NCI-H1436 (cell line): Measurements from ENCODE around the gene FNDC3B.

Experiments used
- DNase-seq: peaks from one replicate; lab custom pipeline; 2025; lab: John Stamatoyannopoulos, UW

Gene FNDC3B

DNA sequence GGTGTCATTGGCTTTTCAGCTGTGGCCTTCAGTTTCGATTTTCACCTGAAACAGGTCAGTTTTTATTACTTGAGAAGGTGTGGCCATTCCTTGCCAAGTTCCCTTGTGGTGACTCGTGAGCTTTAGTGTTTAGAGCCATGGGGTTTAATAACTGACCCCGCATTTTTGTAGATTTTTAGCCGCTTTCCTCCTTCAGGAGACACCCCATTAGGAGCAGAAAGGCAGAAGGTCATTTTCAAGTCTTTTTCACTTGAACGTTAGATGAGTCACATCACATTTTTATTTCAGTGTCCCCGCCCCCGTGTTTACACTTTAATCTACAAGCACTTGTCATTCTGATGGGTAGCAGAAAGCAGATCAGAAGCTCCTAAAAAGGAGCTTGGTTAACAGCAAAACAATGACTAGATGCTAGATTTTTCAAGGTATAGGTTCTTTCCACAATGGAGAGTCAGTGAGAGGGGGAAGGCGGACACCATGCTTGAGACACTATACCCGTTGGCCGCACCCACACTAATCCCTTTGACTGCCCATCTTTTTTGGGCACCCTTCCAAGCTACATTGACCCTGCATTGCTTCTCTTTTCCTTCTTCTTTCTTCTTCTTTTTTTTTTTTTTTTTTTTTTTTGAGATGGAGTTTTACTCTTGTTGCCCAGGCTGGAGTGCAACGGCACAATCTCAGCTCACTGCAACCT is 276.2 kb downstream of the FNDC3B start:
- no peak for DNase-seq

DNA sequence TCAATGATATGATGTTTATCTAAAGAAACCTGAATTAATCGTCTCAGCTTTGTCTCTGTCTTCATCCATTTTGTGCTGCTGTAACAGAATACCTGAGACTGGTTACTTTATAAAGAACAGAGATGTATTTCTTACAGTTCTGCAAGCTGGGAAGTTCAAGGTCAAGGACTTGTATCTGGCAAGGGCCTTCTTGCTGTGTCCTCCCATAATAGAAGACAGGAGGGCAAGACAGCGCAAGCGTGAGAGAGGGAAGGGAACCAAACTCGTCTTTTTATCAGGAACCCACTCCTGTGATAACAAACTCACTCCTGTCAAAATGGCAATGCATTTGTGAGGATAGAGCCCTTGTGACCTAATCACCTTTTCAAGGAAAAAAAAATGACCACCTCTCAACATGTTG is 277.4 kb downstream of the FNDC3B start:
- DNase-seq = no peak

DNA sequence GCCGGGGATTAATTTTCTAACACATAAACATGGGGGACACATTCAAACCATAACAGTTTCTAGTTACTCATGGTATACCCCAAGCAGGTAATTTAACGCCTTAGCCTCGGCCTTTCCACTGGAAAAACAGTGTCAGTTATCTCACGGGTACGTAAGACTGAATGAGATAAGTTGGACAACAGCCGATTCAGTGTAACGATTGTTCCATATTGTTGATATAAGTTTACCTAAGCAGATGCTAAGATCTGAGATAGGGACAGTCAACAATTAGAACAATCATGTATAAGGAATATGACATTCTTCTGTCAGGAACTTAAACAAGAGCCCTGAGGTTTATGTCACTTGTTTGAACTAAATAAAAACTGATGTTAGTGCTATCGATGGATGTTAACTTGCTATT is 278.1 kb downstream of the FNDC3B start:
- DNase-seq = no peak

DNA sequence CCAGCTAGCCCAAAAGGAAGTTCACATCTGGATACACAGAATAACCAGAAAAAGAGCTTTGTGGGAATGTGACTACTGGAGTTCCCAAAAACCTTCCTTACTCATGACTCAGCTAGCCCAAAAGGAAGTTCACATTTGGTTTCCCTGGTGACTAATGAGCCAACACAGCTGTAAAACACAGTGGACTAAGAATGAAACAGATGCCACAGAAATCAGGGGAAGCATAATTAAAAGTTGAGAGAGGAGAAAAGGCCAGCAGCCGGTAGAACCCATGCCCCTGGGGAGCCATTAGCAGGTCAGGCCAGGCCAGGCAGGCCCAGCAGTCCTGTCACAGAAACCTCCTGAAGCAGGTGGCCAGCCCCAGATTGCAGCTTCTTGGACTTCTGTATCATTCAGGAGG is 278.6 kb downstream of the FNDC3B start:
- DNase-seq = no peak

DNA sequence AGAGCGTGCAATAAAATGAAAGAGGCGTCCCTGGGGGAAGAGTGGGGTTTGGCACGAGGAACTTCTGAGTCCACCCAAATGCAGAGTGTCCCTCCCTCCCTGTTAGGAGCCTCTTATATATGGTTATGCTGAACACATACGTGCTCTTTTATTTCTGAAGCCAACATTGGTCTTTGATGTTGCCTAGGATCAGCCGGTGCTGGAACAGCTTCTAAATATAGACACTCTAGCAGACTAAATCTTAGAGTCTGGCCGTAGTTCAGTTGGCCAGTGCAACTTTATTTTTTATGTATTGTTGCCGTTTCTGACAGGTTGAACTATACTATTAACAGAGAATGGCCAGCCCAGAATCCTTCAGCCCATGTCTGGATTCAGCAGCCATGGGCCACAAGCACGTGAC is 280.2 kb downstream of the FNDC3B start:
- DNase-seq = no peak

DNA sequence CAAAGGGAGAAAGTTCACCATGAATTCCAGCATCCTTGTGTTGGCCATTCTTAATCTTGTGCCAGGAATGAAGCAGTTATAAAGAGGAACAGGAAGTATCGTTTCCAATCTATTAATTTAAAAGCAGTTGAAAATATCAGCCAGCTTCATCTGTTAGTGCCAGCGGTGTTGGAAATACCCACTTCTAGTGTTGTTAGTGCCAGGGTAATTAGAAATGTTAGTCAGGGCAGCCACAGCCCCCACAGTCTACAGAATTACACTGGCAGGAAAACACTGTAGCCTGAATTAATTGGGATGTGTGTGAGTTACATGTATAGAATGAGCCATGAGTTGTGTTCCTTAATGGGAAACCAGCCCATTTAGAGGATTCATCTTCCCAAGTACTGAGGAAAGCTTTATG is 281.1 kb downstream of the FNDC3B start:
- DNase-seq = no peak

DNA sequence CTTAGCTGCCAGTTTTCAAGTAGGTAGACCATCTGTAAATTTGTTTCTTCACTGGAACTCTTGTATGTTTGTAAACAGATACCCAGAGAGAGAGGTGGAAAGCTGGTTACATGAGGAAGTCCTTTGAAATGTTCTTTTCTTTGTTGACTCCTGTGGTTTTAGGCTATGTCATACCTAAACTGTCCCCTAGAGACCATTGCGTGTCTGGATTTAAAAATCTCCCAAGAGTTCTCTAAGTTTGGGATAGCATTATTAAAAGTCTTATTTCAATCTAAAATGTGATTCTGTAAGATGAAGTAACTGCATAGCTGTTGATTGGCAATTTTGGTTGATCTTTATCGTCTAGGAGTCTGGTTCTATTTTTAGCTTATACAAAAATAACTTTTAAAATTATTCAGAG is 281.7 kb downstream of the FNDC3B start:
- DNase-seq = no peak

DNA sequence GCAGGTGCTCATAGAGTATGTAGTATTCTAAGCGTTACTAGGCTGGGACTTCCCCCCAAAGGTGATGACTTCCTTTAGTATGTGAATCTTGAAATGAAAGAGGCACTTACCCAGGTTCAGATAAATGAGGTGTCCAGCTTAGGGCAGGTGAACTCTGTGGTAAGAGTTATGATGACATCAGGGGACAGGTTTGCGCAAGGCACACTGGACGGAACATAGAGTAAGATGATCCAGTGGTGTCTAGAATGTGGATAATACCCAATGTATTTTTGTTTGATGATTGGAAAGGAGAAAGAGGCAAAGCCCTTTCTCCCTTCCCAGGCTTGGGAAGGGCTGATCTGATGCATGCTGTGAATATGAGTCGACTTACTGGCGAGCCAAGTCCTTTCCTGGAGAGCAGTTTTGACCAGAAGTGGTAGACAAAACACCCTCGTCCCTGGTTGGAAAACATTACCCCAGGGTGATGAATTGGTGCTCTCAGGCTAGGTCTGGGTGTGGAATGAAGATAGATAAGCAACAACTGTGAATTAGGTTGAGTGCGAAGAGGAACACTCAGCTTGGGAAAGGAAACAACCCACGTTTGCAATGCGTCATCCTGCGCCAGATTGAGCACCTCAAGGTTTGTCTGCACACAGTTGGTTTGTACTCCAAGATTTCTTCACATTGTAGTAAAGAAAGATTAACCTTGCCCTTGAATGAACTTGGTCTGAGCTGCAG is 284.7 kb downstream of the FNDC3B start:
- DNase-seq = no peak

DNA sequence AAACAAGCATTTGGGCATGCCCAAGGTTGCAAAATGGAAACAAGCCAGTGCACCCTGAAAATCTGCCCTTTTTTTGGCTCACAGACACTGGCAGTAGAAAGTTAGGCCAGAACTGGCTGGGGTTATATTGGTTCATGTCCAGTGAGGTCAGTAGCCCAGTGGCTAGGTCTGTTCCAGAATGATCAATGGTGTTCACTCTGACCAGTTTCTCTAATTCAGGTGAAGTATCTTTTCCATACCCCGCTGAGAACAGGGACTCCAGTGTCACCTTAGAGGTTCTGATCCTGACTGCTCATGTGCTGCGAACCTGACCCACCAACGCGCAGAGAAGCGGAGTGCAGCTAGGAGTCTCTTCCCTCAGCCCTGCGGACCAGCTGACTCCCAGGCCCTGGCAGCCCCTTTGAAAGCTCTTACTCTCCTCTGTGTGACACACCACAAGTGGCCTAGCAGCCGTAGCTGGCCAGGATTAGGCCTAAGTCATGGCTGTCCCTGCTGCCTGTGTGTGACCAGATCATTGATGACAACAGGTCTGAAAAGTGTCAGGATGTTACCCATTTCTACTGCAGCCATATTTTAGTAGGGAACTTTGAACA is 285.3 kb downstream of the FNDC3B start:
- no peak for DNase-seq

DNA sequence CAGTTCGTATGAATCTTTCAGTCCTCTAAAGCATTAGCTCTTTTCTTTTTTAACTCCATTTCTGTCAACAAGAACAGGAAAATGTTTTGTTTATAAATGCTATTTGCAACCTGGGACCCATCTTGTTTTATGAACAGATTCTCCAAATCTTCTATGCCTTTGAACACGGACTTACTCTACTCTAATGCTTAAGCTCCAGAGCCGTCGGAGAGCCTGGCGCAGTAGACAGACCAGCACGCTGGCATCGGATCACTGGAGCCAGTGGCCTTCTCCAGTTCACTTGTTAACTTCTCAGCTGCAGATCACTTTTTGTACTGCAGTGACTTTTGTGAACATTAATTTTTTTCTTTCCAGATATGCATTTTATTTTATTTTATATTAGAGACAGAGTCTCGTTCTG is 286.1 kb downstream of the FNDC3B start:
- DNase-seq = no peak

DNA sequence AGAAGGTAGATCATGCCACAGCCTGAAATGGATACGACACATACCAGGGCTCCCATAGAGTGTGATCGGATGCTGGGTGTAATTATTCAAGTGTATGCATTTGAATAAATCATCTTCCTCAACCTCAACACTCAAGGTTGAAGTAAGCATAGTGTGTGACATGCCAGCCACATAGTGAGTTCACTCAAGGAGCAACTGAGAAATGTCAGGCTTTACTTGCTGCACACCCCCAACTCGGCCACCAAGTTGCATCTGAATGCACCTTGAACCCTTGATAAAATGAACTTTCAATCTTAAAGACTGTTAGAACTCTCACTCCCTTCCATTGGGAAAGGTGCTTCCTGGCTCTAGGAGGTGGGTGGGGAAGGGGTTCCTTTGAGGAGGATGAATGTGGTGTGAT is 287.6 kb downstream of the FNDC3B start:
- DNase-seq = no peak

DNA sequence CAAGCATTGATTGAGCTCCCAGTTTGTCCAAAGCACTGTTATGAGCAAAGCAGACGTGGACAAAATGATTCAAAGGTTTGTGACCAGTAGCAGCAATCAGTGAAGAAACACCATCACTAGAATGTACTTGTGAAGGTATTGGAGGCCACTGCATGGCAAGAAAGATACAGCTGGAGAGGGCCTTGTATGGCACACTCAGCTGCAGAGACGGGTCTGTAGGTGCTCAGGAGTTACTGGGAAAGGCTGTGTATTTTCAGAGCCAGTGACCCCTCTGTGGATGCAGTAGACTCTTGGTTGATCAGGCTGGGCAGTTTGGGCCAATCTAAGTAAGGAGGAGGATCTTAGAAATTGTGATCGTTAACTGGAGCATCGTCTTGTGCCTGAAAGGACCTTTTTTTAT is 288.9 kb downstream of the FNDC3B start:
- no peak for DNase-seq

DNA sequence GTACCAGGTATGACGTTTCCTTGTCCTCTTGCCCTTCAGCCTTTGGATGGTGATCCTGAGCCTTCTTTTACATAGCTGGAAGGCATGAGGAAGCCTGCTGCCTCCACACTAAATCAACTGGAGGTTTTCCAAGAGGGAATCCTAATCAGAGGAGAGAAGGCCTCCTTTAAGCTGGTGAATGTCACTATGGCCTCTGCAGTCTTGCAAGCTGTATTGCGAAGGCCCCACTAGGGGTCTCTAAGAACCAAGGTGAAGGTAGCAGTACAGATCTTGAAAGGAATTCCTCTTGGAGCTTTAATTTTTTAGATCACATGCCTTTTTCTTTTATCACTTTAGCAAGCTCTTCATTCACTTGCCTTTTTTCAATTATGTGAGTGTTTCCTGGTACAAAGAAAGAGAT is 289.7 kb downstream of the FNDC3B start:
- DNase-seq = no peak

DNA sequence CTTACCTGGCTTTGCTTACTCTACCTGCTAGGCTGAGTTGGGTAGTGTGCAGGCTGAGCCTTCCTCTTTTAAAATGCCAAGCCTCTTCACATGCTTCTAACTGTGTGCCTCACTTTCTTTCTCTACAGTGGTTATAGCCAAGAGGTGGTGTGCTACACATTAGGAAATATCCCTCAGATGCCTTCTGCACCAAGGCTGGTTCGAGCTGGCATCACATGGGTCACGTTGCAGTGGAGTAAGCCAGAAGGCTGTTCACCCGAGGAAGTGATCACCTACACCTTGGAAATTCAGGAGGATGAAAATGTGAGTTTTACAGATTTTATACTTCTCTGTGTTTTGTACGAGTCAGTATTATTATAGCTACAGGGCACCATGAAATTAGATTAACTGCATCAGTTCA is 291.0 kb downstream of the FNDC3B start:
- no peak for DNase-seq

DNA sequence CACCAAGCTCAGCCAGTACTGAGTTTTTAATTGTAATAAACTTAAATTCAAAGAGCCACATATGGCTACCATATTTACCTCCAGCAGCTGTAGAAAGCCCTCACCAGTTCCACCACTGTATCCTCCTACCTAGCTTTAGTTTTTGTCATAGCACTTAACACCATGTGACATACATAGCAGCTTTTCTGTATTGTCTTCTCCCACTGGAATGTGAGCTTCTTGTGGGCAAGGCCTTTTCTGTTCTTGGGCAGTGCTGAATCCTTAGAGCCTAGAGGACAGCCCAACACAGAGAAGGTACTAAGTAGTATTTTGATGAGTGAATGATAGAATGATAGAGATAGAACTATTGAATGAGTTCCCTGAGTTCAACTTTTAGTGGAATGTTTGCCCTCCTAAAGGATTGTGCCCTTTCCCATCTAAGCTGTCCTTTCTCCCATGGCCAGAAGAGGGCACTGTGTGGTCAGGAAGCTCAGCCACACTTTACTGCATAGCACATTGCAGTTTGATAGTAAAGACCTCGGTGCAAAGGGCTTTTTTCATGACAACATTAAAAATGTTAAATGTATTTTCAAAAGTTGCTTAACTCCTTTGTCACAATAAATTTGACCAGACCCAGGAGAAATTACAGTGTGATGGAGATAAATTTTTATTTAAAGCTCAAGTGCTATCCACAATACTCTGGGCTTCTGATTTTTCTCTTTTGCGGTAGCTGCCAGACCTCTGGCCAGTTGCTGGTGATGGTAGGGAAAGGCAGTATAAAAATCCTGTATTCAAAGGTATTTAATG is 293.1 kb downstream of the FNDC3B start:
- DNase-seq = peak; percentile 63

DNA sequence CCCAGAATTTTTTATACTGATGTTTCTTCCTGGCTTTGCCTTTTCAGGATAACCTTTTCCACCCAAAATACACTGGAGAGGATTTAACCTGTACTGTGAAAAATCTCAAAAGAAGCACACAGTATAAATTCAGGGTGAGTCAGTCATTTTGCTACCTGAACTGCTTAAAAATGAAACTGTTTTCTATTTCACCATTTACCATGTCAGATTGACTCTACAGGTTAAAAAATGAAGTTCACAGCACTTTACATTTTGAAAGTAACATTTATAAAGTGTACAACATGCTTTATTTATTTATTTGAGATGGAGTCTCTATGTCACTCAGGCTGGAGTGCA is 293.6 kb downstream of the FNDC3B start:
- no peak for DNase-seq

DNA sequence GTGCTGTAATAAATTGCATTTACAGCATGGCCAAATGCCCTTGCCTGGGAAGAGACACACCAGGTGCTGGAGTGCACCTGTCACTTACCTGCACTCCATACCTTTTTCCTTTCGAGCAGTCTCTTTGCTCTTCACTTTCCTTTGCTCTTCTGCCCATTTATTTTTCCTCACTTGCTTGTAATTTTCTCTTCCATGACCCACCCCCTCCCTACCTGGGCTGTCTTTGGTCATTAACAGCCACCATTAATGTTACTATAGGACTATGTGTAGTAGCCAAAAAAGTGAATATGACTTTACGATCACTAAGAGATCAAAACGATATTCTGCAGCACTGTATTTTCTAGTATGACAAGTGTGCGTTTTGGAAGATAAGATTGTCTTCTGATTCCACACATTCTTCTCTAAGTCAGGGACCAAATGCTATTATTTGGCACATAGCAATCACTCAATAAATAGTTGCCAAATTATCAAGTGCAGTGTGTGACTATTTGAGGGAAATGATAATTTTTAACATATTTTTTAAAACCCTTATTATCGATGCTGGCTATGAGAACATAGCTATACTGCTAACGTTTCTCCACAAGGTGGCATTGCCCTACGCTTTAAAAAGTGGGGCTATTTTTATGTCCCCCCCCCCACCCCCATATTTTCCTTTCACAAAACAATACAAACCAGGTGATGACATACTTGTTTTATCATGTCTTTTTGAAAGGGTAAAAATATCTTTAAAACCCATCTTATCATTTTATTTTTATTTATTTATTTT is 294.5 kb downstream of the FNDC3B start:
- no peak for DNase-seq

DNA sequence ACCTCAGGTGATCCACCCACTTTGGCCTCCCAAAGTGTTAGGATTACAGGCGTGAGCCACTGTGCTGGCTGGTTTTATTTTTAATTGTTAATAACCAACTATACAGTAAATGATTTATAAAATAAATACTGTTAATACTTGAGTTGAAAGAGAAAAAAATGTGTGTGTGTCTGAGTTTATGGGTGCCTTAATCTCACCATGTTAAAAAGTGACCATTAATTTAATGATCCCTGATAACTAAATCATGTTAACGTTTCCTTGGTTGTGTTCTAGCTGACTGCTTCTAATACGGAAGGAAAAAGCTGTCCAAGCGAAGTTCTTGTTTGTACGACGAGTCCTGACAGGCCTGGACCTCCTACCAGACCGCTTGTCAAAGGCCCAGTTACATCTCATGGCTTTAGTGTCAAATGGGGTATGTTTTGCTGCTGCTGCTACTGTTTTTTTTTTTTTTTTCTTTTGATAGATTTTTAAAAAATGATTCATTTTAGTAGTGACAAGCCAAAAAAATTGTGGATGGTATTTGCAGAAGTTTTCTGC is 295.4 kb downstream of the FNDC3B start:
- DNase-seq = no peak

DNA sequence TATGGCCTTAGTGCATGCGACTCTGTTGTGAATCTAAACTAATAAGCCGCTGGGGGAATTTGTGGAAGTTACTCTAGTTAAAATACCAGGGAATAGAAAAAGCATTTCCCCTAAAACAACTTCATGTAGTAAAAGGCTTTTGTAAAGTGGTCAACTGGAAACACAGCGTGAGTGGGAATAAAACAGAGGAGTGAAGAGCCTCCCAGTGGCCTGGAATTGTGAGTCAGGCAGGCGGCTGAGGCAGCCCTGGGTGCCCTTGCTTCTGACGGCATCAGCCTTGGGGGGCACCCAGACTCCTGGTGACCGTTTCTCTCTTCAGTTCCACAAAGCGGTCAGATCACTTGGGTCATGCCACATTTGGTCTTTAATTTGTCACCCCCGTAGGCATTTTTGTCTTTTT is 300.5 kb downstream of the FNDC3B start:
- DNase-seq = no peak

DNA sequence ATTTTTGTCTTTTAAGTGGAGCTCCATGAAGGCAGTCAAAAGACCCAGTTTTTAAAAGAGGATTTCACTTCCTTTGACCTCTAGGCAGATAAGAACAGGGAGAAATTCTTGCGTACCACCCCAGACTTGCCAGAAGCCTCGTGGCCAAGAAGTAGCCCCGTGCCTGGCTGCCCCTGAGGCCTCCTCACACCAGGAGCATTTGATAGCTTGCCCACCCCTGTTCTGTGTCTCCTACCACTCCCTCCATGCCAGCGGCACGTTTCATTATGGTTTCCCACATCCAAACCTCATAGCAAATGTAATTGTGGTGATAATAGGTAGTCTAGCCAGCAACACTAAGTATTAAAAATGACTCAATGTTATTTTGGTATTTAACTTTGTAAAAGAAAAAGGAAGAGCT is 301.2 kb downstream of the FNDC3B start:
- no peak for DNase-seq

DNA sequence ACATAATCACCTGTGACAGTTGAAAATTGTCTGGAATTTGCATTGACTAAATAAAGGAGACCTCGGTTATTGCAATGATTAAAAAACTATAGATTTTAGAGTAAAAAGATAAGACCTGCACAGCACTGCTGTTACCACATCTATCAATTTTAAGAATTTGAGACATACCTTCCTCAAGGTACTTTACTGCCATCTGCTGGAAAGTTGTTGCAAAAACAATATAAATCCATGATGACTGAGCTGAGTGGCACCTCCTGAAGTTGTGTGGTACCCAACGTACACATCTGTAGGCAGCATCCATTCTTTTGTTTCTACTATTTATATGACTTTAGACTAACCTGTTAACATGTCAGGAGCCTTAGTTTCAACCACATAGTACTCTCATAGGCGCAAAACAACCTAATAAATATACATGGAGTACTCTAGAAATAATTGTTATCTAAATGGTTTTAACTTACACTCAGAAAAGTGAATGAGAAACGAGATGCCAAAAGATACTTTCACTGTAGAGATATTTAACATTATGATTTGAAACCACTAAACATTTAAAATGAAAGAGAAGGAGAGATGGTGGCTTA is 302.2 kb downstream of the FNDC3B start:
- DNase-seq = peak; percentile 80
